Hypothalamus (tissue), 51 donors: ENCODE data around the gene ZNF692.
"Not testable (repeated sequence)": the region's sequence is repeated elsewhere in the genome, so short reads cannot be mapped to it uniquely, and the experiment has no call there.

ENCODE experiments used
- DNase-seq, 51 donors: peaks; one replicate each; lab custom pipeline; 2025; lab: John Stamatoyannopoulos, UW

ZNF692 gene

DNA sequence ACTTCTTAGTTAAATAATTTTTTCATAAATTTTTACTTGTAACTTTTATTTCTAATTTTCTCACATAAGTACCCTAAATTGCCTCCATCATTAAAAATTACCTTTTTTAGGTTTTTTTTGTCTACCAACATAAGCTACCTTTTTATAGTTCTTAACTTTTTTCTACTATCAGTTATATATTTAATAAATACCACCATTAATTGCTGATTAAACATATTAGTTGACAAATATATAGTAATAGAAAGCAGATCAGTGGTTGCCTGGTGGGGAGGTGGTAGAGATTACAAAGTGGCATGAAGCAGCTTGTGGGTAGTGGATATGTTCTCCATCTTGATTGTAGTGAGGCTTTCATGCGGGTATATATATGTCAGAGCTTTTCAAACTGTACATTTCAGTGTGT is 27.0 kb downstream of the ZNF692 start:
- DNase-seq, result no peak

DNA sequence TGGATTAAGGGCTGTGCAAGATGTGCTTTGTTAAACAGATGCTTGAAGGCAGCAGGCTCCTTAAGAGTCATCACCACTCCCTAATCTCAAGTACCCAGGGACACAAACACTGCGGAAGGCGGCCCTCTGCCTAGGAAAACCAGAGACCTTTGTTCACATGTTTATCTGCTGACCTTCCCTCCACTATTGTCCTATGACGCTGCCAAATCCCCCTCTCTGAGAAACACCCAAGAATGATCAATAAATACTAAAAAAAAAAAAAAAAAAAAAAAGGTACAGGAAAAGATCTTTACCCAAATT is 28.2 kb downstream of the ZNF692 start:
- not testable (repeated sequence) for DNase-seq

DNA sequence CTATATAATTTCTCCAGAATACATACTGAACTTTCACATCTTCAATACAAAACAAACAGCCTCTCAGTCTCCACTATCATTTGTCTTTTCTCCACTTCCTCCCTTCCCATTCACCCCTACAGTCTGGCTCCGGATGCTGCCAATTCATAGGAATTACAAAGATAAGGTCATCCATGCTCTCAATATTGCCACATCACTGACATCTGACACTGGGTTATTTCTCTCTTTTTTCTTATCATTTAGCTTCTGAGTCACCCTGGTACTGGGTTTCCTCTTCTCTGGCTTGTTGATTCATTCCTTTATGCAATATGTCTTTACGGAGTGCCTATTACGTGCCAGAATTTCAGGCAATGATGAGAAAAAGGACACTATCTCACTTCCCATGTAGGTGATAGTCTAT is 30.0 kb downstream of the ZNF692 start:
- no peak for DNase-seq

DNA sequence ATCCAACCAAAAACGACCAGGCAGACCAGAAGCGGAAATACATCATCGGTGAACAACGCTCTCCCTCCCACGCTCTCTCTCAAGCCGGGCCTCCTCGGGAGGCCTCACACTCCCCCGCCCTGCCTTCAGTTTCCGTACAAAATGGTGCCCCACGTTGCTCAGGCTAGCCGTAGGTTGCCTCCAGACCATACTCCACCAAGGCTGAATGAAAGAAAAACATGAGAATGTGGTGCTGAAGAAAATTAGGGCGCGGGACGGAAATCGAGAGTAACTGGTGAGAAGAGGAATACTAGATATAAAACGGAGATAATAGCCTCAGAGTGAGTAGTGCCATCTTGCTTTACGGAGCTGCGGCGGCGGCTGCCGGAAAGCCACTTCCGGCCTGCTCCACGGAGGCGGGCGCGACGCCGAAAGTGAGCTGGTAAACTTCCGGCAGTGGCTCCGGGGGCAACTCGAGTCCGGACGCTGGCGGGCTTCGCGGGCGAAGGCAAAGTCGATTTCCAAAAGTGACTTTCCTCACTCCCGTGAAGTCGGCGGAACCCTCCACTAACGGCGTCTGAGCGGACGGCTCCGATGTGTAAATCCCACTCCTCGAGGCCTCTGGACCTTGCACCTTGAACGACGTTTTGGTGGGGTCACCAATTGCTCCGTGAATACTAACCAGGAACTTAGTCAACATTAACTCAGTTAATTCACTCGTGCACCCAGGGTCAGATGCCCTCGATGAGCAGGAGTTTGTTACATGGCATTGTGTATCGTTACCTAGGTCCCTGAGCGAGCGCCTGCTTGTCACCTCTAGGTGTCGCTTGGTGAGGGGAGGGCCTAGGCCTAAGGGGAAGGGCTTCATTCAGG is 32.8 kb downstream of the ZNF692 start, which contains the start of gene SH3BP5L:
Gene SH3BP5L (minus strand): TSS at position 7 of the 852 bp plus-strand sequence. CDS start 980 bp downstream, outside the sequence.
- DNase-seq, result peak; percentile 60 to 99 (median 93)

DNA sequence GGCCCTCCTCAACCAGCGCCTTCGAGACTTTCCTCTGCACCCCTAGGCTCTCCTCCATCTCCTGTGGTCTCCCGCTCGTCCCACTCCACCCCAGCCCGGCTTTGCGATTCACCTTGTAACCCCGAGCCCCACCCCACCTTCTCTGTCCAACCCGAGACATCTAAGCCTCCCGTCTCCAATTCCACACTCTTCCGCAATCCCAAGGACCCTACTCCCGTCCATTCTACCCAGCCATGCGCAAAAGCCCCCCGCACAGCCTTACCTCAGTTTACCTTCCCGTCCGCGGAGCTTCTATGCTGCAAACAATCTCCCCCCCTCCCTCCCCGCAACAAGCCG is 33.3 kb downstream of the ZNF692 start:
- DNase-seq, result no peak

DNA sequence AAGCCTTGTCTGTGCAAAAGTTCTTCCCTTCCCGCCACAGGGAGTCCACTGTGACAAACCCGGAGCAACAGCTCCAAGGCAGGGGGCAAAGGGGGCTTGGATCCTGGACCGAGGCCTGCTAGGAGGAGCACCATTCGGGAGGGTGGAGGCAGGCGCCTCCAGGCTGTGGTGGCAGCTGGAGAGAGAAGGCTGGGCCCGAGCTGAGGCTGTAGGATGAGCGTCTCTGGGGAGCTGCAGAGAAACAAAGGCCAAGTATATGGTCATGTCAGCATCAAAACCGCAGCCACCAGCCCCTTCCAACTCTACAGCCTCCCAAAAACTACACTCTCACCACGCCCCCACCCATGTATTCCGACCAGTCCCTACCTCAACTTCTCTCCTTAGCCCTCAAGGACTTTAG is 33.7 kb downstream of the ZNF692 start:
- DNase-seq, result no peak

DNA sequence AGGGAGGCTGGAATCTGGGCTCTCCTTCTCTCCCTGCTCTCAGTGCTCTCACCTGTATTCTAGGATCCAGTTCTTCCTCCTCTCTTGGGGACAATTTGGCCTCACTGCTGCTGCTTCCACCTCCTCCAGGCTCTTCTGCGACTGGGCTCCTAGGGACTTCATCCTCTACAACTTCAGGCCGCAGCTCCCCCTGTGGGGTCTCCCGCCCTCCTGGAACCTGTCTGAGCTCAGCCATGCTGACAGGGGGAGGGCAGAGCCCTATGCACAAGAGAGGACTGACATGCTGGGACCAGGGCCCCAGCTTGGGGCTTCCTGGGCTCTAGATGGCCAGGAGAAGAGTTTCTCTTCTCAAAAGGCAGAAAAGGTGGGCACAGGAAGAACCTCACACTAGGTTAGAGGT is 34.2 kb downstream of the ZNF692 start:
- no peak for DNase-seq

DNA sequence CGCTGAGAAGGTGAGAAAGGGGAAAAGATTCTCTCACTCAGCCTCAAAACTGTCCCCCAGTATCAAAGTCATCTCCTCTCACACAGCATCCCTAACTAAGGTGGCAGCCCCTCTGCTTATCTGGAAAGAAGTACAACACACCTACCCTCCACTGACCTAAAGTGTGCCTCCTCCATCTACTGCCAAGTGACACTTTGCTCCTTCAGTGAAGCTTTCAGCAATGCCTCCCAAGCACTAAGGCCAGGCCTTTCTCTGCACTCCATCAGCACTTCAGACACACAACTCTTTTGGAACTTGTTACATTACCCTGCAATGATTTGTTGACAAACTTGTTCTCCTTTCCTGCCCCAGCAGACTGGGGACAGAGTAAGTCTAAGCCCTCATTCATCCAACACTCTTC is 34.6 kb downstream of the ZNF692 start:
- no peak for DNase-seq

DNA sequence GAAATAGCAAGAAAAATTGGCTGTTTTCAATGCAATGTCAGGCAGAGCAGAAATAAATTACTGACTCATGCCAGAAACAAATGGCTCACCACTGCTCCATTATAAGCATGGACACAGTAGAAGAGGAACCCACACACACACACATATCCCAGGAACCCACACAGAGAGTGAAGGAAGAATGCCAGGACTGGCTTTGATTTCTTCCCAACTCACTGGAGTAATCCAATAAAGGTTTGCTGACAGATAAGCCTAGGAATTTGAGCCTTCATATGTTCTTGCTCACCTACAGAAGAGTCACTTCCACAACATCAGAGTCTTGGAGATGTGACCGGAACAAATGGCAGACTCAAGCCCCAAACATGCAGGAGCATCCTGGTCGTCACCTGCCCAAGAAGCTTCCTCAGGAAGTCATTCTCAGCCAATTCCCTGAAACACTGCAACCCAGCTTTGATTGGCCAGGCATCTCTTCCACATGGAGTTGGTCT is 35.3 kb downstream of the ZNF692 start:
- no peak for DNase-seq

DNA sequence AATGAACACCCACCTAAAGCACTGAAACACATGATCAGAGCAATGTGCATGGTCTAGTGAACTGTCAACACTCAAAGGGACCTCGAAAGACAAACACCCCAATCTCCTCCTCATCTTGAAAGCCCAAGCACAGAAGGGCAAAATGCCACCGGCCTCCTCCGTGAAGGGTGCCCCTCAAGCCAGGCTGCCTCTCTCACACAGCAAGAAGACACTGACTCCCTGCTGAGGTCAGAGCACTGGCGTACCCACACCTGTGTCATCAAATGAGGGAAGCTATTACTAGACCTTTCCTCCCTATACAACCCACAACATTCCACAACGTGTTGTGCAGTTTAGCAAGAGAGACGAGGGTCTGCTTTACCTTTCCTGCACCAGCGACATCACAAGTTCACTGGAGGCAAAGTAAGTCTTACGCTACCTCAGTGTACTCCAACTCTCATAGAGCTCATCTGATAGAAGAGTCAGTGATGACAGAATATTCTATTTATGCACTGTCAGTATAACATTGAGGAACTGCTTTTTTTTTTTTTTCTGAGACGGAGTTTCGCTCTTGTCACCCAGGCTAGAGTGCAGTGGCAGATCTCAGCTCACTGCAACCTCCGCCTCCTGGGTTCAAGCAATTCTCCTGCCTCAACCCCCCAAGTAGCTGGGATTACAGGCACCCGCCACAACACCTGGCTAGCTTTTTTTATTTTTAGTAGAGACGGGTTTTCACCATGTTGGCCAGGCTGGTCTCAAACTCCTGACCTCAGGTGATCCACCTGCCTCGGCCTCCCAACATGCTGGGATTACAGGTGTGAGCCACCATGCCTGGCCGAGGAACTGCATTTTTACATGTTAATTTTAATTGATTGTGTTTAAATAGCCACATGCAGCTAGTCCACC is 36.5 kb downstream of the ZNF692 start:
- no peak for DNase-seq

DNA sequence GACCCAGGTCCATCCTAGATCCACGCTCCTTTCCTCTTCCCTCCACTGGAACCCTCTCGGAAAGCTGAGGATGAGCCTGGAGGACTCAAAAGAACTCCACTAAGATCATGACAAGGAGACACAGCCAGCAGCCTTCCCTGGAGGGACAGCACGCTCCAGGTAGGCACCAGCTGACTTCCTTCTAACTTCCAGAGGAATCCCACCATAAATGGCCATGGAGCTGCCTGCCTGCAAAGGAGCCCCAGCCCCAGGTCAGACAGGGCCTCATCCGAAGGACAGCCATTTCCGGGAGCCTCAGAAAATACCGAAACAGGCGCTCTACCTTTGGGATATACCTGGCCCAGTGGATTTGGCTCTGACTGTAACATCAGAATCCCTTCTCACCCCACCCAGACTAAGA is 37.2 kb downstream of the ZNF692 start:
- no peak for DNase-seq

DNA sequence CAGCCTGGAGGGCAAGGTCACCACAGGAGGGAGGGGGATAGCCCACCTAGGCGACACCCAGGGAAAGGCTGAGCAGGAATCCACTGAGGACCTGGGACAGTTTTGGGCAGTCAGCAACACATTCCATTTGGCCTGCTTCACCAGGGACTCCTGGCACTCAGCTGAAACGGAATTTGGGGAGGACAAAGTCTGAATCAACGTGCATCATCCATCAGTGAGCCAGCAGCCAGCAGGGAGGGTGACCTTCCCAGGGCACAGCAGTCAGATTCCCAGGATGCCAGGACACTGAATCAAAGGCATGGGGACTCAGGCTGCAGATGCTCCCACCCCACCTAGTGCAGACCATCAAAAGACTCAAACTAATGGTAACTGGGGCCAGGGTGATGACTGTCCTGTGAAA is 37.8 kb downstream of the ZNF692 start:
- DNase-seq, result no peak

DNA sequence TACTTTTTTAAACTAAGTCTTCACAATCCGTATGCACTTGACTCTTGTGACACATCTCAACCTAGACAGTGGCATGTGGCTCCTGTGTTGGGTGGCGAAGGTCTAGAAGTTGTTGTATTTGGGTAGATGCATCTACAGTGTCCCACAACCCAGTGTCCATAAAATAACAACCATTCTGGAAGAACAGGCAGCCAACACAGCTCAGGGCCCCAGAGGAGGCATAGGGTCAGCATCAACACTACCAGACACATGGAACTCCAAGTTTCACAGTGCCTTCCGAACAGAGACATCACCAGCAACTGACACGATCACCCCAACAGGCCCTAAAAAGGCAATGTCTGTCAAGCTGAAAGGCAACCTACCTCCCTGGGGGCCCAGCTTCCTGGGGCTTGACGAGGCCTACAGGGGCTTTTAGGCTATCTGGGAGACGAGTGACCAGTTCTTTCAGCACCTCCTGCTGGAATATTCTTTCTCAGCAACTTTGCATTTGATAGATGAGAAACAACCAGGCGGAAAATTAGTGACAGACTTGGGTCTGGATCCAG is 38.8 kb downstream of the ZNF692 start:
- no peak for DNase-seq

DNA sequence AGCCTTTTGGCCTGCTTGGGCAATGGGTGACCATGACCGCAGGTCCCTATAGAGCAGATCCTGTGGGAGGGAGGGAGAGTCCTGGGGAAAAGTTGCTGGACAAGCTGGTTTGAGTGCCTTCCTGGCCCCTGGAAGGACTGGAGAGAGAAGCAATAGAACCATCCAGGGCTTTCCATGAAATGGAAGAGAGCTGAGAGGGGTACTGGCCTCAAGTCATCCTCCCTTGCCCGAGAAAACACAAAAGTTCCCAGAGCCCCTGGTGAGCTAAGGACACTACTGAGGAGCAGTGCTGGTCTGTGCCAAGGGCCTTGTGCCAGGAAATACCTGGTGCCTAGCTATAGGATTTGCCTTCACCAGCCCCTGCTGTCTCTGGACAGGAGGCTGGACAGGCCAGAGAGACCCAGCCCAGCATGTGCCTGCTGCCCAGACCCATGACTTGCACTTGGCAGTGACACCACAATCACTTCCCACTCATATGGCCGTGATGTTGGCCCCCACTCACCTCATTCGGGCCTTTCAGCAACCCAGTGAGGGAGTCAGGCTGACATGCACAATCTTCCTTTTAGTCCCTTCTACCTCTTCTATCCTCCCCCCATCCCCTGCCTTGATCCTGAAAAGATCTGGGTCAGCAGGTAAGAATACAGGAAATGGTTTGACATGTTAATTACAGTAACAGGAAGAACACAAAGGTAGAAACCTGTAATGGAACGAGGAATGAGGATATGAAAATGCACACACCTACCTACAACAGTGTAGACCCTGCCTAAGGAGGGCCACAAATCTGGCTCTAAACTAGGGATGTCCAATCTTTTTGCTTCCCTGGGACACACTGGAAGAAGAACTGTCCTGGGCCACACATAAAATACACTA is 40.1 kb downstream of the ZNF692 start:
- no peak for DNase-seq

DNA sequence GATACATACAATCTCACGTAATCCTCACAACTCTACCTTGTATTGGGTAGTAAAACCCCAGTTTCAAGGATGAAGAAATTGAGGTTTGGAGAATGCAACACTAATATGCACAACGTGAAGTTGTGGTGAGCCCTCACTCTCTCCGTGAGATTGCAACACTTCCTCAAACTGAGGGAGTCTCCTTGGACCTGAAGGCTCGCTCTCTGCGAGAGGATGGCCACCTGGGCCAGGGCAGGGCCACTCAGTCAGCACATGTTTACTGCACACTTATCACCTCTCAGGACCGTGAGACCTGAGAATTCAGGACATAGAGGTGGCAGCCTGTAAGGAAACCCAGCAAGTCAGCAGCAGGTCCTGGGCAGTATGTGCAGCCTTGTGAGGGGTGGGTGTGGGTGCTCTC is 41.8 kb downstream of the ZNF692 start:
- DNase-seq, result no peak

DNA sequence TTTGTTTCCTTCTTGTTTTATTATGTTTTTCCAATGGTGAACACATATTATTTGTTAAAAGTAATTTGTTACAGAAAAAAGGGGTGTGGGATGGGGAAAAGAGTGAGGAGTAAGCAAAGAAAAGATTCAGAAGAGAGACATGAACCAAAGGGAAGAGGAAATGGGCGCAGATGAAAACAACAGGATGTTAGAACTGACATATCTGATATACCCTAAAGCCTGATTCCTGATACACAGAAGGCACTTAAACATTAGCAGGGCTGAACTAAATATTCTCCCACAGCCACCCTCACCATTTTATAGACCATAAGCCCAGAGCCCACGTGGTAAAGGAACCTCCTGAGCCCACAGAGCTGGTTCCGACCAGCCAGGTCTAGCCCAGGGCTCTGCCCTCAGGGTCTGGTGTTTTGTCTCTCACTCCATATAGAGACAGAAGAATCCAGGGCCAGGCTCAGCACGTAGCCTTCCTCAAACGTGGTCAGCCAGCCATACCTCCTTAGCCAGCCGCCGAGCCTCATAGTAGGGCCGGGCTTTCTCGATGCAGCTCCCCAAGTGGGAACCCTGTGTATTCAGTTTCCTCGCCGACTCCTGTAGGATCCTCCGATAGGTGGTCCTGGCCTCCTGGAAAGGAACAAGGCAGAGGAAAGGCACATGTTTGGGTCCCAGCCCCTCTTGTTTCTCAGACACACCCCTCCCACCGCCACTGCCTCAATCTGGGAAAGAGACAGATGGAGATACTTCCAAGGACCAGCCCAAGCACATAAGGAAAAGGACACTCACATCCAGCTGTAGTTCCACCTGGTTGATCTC is 42.6 kb downstream of the ZNF692 start:
- no peak for DNase-seq

DNA sequence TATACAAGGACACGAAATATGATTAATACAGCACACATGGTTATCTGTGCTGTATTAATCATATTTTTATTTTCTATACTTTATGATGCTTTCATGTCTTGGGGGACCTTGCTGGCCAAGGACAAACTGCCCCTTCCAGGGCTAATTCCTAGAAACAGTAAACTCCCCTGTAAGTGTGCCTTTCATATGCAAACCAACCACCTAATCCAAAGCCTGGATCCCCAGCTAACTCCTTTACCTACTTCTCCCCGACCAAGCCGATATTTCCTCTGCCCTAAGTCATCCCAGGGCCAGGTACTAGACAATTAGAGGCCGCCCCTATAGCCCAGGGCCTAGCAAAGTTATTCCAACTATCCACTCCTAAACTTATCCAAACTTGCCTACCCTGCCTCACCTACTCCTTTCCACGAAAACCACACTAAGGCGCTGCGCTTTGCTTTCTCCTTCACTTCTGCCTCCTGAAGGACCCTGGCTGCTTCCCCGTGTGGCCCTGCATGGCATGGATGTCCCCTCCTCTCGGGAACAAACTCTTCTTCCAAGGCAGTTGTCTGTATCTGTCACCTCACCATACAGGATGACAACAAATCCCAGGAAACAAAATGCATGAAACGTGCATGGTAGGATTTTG is 43.4 kb downstream of the ZNF692 start:
- DNase-seq, result no peak

DNA sequence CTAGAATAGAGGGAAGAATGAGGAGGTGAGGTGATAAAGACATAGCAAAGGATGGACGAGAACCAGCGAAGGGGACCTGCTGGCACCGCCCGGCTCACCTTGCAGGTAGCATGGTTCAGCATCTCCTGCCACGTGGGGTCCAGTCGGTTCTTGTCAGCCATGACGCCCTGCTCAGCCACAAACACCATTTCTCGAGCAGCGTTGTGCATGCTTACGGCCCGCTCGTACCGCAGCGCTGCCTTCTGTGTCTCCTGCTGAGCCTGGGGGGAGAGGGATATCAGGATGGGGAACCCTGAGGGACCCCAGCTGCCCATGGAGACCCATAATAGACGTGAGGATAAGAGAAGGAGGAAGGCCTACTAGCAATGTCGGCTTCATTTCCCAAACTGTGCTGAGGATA is 44.5 kb downstream of the ZNF692 start:
- no peak for DNase-seq

DNA sequence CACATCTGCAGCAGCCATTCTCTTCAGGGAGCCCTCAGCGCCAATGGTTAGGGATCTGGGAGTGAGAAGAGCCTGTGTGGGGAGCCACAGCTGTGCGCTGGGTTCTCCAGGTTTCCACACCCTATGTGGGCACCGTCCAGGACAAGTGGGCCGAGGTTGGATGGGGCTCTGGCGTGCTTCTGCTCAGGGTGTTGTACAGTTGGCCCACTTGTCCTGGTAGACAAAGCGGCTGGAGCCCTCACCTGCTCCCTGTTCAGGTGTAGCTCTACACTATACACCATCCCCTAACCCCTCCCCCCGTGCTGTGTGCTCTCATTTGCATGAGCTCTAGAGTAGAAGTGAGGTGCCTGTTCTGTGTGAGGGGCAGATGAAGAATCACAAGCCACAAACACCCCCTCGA is 45.3 kb downstream of the ZNF692 start:
- no peak for DNase-seq
